ENCODE results near the gene MRPL2.

MRPL2 gene

DNA sequence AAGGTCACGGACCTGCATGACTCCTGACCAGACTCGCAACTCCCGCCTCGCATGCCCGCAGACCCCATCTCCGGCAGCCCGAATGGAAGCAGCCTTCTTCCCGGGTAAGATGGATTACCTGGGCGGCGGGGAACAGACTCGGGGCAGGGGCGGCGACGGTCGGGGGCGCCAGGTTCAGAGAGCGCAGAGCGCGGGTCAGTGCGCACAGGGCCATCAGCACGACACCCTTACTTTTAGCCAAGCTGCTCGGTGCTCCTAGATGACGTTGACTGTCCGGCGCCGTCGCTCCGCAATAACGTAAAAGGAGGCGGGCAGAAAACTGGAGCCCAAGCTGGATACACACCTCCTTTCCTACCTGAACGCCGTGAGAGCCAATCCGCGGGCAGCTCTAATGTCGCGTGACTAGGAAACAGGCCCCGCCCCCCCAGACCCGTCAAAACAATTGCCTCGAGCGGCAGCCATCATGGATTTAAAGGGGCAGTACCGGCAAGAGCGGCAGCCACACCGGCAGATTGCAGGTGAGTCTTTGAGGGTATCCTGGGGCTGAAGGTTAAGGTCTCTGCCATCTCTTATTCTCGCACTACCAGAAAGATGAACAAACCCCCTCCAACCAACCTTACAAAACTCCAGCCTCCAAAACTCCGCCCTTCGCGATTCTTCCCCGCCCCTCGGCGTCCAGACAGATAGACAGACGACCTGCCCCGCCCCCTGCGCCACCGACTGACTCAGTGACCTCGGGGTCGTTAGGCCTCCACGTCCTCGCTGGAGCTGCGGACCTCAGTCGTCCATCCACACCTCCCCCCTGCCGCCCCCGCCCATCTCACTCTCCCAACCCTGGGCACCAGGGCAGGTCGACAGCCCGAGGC is at the start of gene MRPL2, which contains the start of gene KLC4:
Gene MRPL2 (minus strand): TSS at position 267 of the 866 bp plus-strand sequence. CDS start 53 bp downstream, at position 214.
Gene KLC4 (plus strand): TSS at position 464 of the 866 bp plus-strand sequence. CDS start 1,705 bp downstream, outside the sequence.
- no peaks in the 10 kb centered on the region for H3K27me3 ChIP-seq
- peaks cover 0 to 54% (median 35%) of the 10 kb centered on the region in 3 donors for H3K36me3 ChIP-seq
- H3K4me1 ChIP-seq, result peaks cover 4 to 30% (median 23%) of the 10 kb centered on the region in 4 donors
- intact Hi-C loops (cut with DNase I; ENCODE audit: low total_unique reads), result no loop called here
- no peak for TF ChIP-seq CTCF (IDR thresholded peaks at IDR 0.05)
- H3K27ac ChIP-seq, result peak within 1 kb of the TSS; percentile 83 to 91
- H3K4me3 ChIP-seq, result peak within 1 kb of the TSS; percentile 76 to 92
- no peaks in the 10 kb centered on the region for H3K9me3 ChIP-seq
- peak; percentile 98 to 99 for DNase-seq

DNA sequence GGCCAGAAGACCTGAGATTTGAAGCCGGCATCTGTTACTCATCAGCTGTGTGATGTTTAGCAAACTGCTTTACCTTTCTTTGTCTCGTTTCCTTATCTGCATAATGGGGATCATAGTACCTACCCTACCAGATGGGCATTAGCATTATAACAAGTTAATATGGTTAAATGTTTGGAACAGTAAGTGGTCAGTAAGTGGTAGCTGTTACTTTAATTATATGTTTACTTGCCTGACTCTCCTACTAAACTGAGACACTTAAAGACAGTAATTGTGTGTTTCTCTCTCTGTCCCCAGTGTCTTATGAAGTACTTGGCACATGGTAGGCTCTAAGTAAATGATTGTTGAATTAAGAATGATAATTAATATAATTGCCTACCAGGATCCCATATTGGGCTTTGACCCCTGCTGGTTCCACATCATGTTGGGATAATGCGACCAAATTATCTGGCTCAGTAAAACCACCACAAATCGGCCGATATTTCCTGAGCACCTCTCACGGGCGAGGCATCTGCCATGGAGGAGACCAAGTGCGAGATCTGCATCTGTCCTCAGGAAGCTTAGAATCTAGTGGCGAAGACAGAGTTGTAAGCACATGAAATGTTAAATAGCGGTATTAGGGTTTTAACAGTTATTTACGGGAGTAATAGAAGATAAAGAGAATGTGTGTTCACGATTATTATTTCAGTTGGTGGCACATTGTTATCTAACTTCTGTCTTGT is 48.3 kb upstream of the MRPL2 start:
- DNase-seq, result no peak
- Histone ChIP-seq H3K27ac (no peak overlapping the region), H3K36me3 (no peaks in the 10 kb centered on the region), H3K9me3 (no peaks in the 10 kb centered on the region), H3K4me3 (no peak overlapping the region), H3K4me1 (no peaks in the 10 kb centered on the region), H3K27me3 (no peaks in the 10 kb centered on the region)
- intact Hi-C loops (cut with DNase I; ENCODE audit: low total_unique reads), result no loop called here
- TF ChIP-seq CTCF (IDR thresholded peaks at IDR 0.05), result no peak

- Histone ChIP-seq H3K4me3 (no peak overlapping the region), H3K36me3 (no peaks in the 10 kb centered on the region), H3K9me3 (no peaks in the 10 kb centered on the region), H3K27ac (no peak overlapping the region), H3K27me3 (no peaks in the 10 kb centered on the region), H3K4me1 (no peaks in the 10 kb centered on the region)
- intact Hi-C loops (cut with DNase I; ENCODE audit: low total_unique reads), result no loop called here
- no peak for DNase-seq
- no peak for TF ChIP-seq CTCF (IDR thresholded peaks at IDR 0.05)
Measured at GRCh38 chr6:43105538-43106222, 46.4 kb upstream of the MRPL2 start.

DNA sequence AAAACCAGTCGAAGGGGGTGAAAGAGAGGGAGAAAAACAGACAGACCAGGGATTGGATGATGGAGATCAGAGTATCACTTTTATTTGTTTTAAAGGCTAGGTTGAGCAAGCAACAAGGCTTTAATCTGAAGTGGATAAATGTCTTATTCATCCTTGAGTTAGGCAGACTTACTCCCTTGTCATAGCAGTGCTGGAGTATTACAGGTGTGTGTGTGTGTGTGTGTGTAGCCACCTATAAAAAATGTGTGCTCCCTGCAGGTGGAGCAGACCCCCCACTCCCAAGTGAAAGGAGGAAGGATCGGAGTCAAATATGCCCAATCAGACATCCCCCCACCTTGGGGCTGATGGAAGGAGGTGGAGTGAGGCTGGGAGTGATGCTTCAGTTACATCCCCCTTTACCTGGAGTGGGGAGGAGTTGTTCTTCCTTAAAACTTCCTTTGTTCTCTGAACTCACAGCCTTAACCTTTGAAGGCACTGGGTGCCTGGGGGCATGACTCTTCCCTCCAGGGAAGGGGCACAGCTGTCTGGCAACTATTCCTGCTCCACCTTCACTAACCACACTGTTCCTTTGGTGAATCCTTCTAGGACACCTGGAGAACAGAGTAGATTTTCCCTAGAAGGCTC is 44.1 kb upstream of the MRPL2 start:
- intact Hi-C loops (cut with DNase I; ENCODE audit: low total_unique reads), result no loop called here
- H3K27me3 ChIP-seq, result no peaks in the 10 kb centered on the region
- H3K9me3 ChIP-seq, result no peaks in the 10 kb centered on the region
- TF ChIP-seq CTCF (IDR thresholded peaks at IDR 0.05), result no peak
- DNase-seq, result no peak
- H3K27ac ChIP-seq, result no peak overlapping the region
- H3K4me3 ChIP-seq, result no peak overlapping the region
- H3K36me3 ChIP-seq, result no peaks in the 10 kb centered on the region
- H3K4me1 ChIP-seq, result no peaks in the 10 kb centered on the region

- no peaks in the 10 kb centered on the region for H3K9me3 ChIP-seq
- no peak for DNase-seq
- no peak overlapping the region for H3K4me3 ChIP-seq
- intact Hi-C loops (cut with DNase I; ENCODE audit: low total_unique reads), result no loop called here
- TF ChIP-seq CTCF (IDR thresholded peaks at IDR 0.05), result no peak
- no peak overlapping the region for H3K27ac ChIP-seq
- H3K27me3 ChIP-seq, result no peaks in the 10 kb centered on the region
- H3K4me1 ChIP-seq, result peaks cover 0 to 10% (median 9%) of the 10 kb centered on the region in 4 donors
- no peaks in the 10 kb centered on the region for H3K36me3 ChIP-seq
Measured at GRCh38 chr6:43101497-43101896, 42.3 kb upstream of the MRPL2 start.
